ENCODE results near the gene ZNF830. TPM values are rescaled to one million over a fixed set of nuclear protein-coding genes. Genes with fewer than 3 reads are reported as not detected.

Gene ZNF830
- total and polyA plus RNA-seq, 2 of the 13 experiments (the other 11 are each of a cell fraction or from before 2014, with no cell fraction given), result 6.1 to 19.0 TPM

GRCh38 chr17:34980353-34980680 is 19.0 kb downstream of the ZNF830 start, which contains the start of gene LIG3 (continued):
- TF ChIP-seq ZNF687 (CRISPR knock-in tag; IDR thresholded peaks at IDR 0.05) (peak; percentile 90), ZNF225 (CRISPR knock-in tag; IDR thresholded peaks at IDR 0.05) (no peak), RBAK (CRISPR knock-in tag; IDR thresholded peaks at IDR 0.05) (no peak), ZBTB3 (CRISPR knock-in tag; IDR thresholded peaks at IDR 0.05; ENCODE audit: borderline replicate concordance, low read depth) (no peak), NFRKB (IDR thresholded peaks at IDR 0.05) (no peak), ZBTB42 (CRISPR knock-in tag; IDR thresholded peaks at IDR 0.05) (0 out of 2 replicates have a peak, but pooled peaks have one; percentile 17), HMG20A (CRISPR knock-in tag; IDR thresholded peaks at IDR 0.05; ENCODE audit: borderline replicate concordance) (no peak), ZNF558 (CRISPR knock-in tag; IDR thresholded peaks at IDR 0.05; ENCODE audit: borderline replicate concordance) (peak; percentile 75; the same call in 1 of the 2 replicates), TEAD2 (CRISPR knock-in tag; IDR thresholded peaks at IDR 0.05) (no peak), ZHX1 (CRISPR knock-in tag; IDR thresholded peaks at IDR 0.05; ENCODE audit: low read depth) (no peak), TRIM22 (IDR thresholded peaks at IDR 0.05) (no peak), NR2F2 (IDR thresholded peaks at IDR 0.05; ENCODE audit: borderline replicate concordance, low read depth) (no peak), ATF7-NPFF (CRISPR knock-in tag; IDR thresholded peaks at IDR 0.05; ENCODE audit: low read depth) (peak; percentile 65), ZNF33B (CRISPR knock-in tag; IDR thresholded peaks at IDR 0.05) (no peak), SNAPC2 (CRISPR knock-in tag; IDR thresholded peaks at IDR 0.05) (no peak), BCLAF1 (IDR thresholded peaks at IDR 0.05) (no peak)
